HepG2 (cell line): Measurements from ENCODE around the gene ZNF419. TPM values are rescaled to one million over a fixed set of nuclear protein-coding genes. Genes with fewer than 3 reads are reported as not detected.
"Not testable (repeated sequence)": the region's sequence is repeated elsewhere in the genome, so short reads cannot be mapped to it uniquely, and the experiment has no call there.

Source experiments
- ARNT2 ChIP-seq: sonication (generic); formaldehyde crosslinking; IDR thresholded peaks from 2 replicates; pipeline ENCODE4 v1.8.0; 2022; ENCODE audit warnings: mild to moderate bottlenecking, low read depth, missing genetic modification reagents, moderate library complexity
- DMAP1 ChIP-seq: IDR thresholded peaks from 2 replicates; pipeline ENCODE4 v1.6.1; 2016
- E2F5 ChIP-seq: sonication (generic); formaldehyde crosslinking; conservative IDR thresholded peaks from 2 replicates; pipeline ENCODE4 v1.4.0; 2020; ENCODE audit warnings: missing genetic modification reagents
- GMEB1 ChIP-seq: sonication (generic); formaldehyde crosslinking; IDR thresholded peaks from 2 replicates; pipeline ENCODE4 v1.5.1; 2020; ENCODE audit warnings: missing genetic modification reagents, mild to moderate bottlenecking, borderline replicate concordance
- HNF1B ChIP-seq: sonication (generic); formaldehyde crosslinking; IDR thresholded peaks from 2 replicates; pipeline ENCODE4 v1.5.1; 2020; ENCODE audit warnings: mild to moderate bottlenecking, moderate library complexity, missing genetic modification reagents
- IRF2 ChIP-seq: IDR thresholded peaks from 2 replicates; pipeline ENCODE4 v1.6.1; 2018; ENCODE audit warnings: missing genetic modification reagents, missing compliant biosample characterization
- KMT2A ChIP-seq: sonication (generic); formaldehyde crosslinking; IDR thresholded peaks from 2 replicates; pipeline ENCODE4 v1.4.0; 2020; ENCODE audit warnings: missing genetic modification reagents
- MXD4 ChIP-seq: IDR thresholded peaks from 2 replicates; pipeline ENCODE4 v1.6.1; 2016; ENCODE audit warnings: mild to moderate bottlenecking, missing biosample characterization, missing genetic modification reagents
- NFYB ChIP-seq: sonication (generic); formaldehyde crosslinking; IDR thresholded peaks from 2 replicates; pipeline ENCODE4 v1.4.0; 2020; ENCODE audit warnings: missing genetic modification reagents
- PHF20 ChIP-seq: sonication (generic); formaldehyde crosslinking; IDR thresholded peaks from 2 replicates; pipeline ENCODE4 v1.5.0; 2020; ENCODE audit warnings: mild to moderate bottlenecking, missing genetic modification reagents
- SAP130 ChIP-seq: IDR thresholded peaks from 2 replicates; pipeline ENCODE4 v1.6.1; 2016; ENCODE audit warnings: low read depth
- SNAI1 ChIP-seq: sonication (generic); formaldehyde crosslinking; IDR thresholded peaks from 2 replicates; pipeline ENCODE4 v1.5.0; 2020; ENCODE audit warnings: mild to moderate bottlenecking, missing genetic modification reagents, borderline replicate concordance
- SOX6 ChIP-seq, 2 experiments: fragments of 450-650 bp in 1 of 2; sonication (generic) in 1 of 2; formaldehyde crosslinking in 1 of 2; IDR thresholded peaks; 2 replicates each; pipeline versions ENCODE4 v1.4.0 to v1.6.1; 2017 to 2020; ENCODE audit warnings: antibody characterized with exemption in 1 of 2, mild to moderate bottlenecking in 1 of 2, missing genetic modification reagents in 1 of 2
- UBTF ChIP-seq: sonication (generic); formaldehyde crosslinking; IDR thresholded peaks from 2 replicates; pipeline ENCODE4 v1.4.0; 2020; ENCODE audit warnings: mild to moderate bottlenecking, missing genetic modification reagents
- ZFP91 ChIP-seq: sonication (generic); formaldehyde crosslinking; IDR thresholded peaks from 2 replicates; pipeline ENCODE4 v1.9.0; 2022; ENCODE audit warnings: missing genetic modification reagents, mild to moderate bottlenecking, borderline replicate concordance
- ZNF501 ChIP-seq: sonication (generic); formaldehyde crosslinking; IDR thresholded peaks from 2 replicates; pipeline ENCODE4 v1.5.1; 2020; ENCODE audit warnings: mild to moderate bottlenecking, moderate library complexity, missing genetic modification reagents
- polyA plus RNA-seq, 8 experiments: library from polyadenylated mRNA; depleted of rRNA in 3 of 8; stranded (reverse) in 7 of 8; unstranded in 1 of 8; fragments of >200 nt; fragmentation: Illumina TruSeq in 4 of 8; extraction: Trizol in 4 of 8; gene quantifications; 2 replicates each; pipeline versions ENCODE4 v1.2.1 to v1.2.3, GENCODE V29; 2011 to 2016; ENCODE audit warnings: low read depth in 4 of 8, missing spikeins in 1 of 8, mixed read lengths in 1 of 8; ENCODE audit not compliant: insufficient read depth in 1 of 8
- total RNA-seq, 5 experiments: library from RNA; depleted of rRNA; stranded (reverse); fragments of >200 nt; fragmentation: Illumina TruSeq; extraction: Trizol; gene quantifications; 2 replicates each; pipeline ENCODE4 v1.2.3, GENCODE V29; 2016; ENCODE audit warnings: low read depth in 1 of 5

Gene ZNF419
- total and polyA plus RNA-seq, 2 of the 13 experiments (the other 11 are each of a cell fraction or from before 2014, with no cell fraction given): 8.5 to 8.8 TPM

GRCh38 chr19:57499680-57500395 is 12.3 kb downstream of the ZNF419 start, which contains the start of gene ZNF773 (continued):
- peak; percentile 48; the same call in 1 of the 2 replicates for TF ChIP-seq ZFP91 (CRISPR knock-in tag)
- peak; percentile 86 for TF ChIP-seq KMT2A (CRISPR knock-in tag)
- TF ChIP-seq PHF20 (CRISPR knock-in tag): peak; percentile 80
- peak; percentile 46 for TF ChIP-seq UBTF (CRISPR knock-in tag)
- peak; percentile 61; the same call in 1 of the 2 replicates for TF ChIP-seq ZNF501 (CRISPR knock-in tag)
- TF ChIP-seq SOX6 (IDR thresholded peaks at IDR 0.05): not testable (repeated sequence)
- TF ChIP-seq SOX6 (CRISPR knock-in tag; IDR thresholded peaks at IDR 0.05): peak; percentile 29; the same call in 1 of the 2 replicates
- peak; percentile 95 for TF ChIP-seq GMEB1 (CRISPR knock-in tag)
- TF ChIP-seq E2F5: 0 out of 2 replicates have a peak, but pooled peaks have one; percentile 50
- TF ChIP-seq SAP130: peak; percentile 89
- peak; percentile 86 for TF ChIP-seq IRF2 (CRISPR knock-in tag)
- TF ChIP-seq SNAI1 (CRISPR knock-in tag): 0 out of 2 replicates have a peak, but pooled peaks have one; percentile 37
- TF ChIP-seq NFYB (CRISPR knock-in tag): peak; percentile 94
- TF ChIP-seq DMAP1: peak; percentile 71; the same call in 1 of the 2 replicates
- TF ChIP-seq ARNT2 (CRISPR knock-in tag): peak; percentile 58; the same call in 1 of the 2 replicates
- TF ChIP-seq HNF1B (CRISPR knock-in tag): peak; percentile 69
- TF ChIP-seq MXD4 (CRISPR knock-in tag): 0 out of 2 replicates have a peak, but pooled peaks have one; percentile 37
